Measurements from ENCODE around the gene MEX3A. TPM values are rescaled to one million over a fixed set of nuclear protein-coding genes. Genes with fewer than 3 reads are reported as not detected.
"Not testable (repeated sequence)": the region's sequence is repeated elsewhere in the genome, so short reads cannot be mapped to it uniquely, and the experiment has no call there.

MEX3A gene
- polyA plus RNA-seq, 1 donor = 22.5 TPM

- peak; percentile 90 for DNase-seq
Observed at GRCh38 chr1:156053768-156054499, 28.3 kb downstream of the MEX3A start, which contains the start of gene UBQLN4. Gene UBQLN4, minus strand, starts transcription at chr1:156053798. Its CDS starts 97 bp downstream, at chr1:156053701.

DNA sequence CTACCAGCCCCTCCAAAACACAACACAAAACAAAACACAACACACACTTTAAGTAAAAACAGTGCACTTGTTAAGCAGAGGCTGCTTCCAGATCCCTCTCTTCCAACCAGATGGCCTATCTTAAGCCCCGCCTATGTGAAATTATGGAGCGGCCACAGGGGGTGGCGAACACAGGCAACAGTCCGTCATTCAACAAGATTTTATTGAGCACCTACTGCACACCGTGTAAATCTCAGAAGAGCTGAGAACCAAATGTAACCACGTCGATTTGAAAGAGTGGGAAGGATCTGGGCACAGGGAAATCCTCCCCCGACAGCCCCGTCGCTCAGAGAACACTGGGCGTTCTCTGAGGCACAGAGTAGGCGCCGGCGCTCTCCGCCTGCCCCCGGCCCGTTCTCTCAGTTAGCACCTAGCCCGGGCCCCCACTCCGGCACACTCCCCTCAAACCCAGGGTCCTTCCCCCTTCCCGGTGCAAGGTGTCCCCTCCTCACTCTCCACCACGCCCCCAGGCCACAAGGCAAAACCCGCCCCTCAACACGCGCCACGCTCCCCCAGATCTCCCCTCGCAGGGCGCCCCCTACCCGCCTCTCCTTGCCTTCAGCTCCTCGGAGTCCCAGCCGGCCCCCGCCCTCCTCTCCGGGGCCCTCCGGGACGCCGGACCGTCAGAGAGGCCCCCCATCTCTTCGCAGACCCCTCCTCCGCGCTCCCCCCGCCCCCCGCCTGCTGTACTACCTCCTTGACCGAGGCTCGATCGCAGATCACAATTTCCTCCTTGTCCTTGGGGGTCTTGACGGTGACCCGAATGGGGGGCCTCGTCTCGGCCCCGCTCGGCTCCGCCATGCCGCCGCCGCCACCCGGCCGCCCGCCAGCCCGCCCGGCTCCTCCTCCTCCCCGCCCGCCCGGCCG lies 29.1 kb downstream of the MEX3A start:
- DNase-seq = peak; percentile 63

DNA sequence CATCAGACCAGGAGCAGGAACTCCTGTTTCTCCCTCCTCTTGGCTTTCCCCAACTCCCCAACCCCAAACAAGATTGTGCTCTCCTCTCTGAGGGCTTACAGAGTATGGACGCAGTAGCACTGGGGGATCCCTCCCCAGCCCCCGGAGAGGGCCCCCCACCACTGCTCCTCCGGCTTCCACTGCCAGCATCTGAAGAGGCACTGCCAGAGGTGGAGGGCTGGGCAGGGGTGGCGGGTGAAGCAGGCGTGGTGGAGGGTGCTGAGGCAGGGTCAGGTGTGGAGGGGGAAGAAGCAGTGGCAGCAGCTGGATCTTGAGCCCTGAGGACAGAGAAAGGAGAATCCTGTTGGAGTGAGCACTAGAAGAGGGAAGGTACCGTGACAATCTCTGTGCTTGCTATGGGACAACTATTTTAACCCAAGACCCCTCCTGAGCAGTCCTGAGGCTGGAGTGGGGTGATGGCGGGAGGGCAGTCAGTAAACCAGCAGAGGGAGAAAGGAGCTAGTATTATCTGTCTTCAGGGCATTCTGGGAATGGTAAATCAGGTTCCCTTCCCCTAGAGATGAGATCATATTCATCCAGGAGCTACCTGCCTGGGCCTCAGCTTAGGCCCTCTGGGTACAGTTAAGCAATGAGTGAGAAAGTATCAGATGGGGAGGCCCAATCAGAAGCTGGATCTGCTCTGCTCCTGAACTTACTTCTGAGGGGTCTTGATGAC lies 31.1 kb downstream of the MEX3A start:
- DNase-seq = no peak

DNA sequence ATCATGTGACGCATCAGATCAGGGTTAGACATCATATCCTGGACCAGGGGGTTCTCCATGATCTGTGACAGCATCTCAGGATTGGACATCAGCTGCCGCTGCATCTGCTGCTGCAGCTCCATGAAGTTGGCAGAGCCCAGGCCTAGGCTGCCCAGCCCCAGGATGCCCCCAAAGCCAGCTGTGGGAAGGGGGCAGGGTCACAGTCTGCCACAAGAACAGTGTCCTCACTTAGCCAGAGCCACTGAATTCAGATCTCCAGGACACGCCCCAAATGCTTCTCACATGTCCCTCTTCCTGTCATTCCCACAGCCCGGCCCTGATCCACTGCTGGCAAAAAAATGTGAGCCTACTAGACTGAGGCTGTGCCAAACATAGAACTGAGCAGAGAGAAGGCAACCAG lies 31.9 kb downstream of the MEX3A start:
- DNase-seq = peak; percentile 36

GRCh38 chr1:156048663-156049258 lies 33.5 kb downstream of the MEX3A start:
- DNase-seq = no peak

GRCh38 chr1:156045076-156045475 lies 37.2 kb downstream of the MEX3A start:
- no peak for DNase-seq

- no peak for DNase-seq
Observed at GRCh38 chr1:156042828-156043227, 39.4 kb downstream of the MEX3A start.

DNA sequence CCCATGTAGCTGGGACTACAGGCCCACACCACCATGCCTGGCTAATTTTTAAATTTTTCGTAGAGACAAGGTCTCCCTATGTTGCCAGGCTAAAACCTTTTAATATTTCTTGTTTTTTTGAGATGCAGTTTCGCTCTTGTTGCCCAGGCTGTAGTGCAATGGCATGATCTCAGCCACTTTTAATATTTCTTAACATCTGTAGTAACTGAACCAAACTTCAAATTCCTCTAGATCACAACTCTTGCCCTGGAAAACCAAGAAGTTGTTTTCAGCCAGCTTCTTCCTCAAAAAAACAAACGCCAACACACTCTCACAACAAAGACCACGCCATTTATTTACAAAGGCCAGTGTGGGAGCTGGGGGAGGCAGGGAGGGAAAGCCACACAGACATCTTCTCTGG lies 47.3 kb downstream of the MEX3A start:
- DNase-seq = not testable (repeated sequence)

DNA sequence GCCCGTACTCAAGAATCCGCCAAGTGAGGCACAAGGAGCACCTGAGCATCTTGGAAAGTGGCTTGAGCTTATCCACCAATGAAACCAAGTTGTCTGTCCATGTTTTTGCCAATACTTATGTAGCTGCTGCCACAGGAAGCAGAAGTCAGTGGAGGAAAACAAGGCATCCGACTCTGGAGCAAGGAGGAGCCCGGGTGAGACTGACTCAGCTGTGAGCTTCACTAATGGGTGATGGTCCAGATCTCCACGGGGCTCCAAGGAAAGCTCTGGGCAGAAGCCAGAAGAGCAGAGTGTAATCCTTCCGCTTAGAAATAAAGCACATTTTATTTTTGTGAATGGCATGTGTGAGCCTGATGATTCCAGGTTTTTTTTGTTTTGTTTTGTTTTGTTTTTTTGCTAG lies 49.3 kb downstream of the MEX3A start:
- no peak for DNase-seq

GRCh38 chr1:156026588-156026987 lies 55.7 kb downstream of the MEX3A start:
- no peak for DNase-seq

- no peak for DNase-seq
Observed at GRCh38 chr1:156025876-156026275, 56.4 kb downstream of the MEX3A start.

DNA sequence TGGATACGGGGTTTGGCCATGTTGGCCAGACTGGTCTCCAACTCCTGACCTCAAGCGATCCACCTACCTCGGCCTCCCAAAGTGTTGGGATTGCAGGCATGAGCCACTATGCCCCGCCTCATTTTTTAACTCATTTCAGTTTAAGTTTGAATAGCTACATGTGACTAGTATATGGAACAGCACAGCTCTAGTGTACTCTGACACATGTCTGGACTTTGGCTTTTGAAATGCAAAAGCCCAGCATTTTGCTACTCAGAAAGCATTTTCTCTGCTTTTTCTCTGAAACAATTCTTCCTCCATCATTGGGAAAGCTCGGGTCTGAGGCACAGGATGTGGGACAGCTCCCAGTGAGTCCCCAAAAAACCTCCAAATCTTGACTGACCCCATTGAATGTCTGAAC lies 57.5 kb downstream of the MEX3A start:
- no peak for DNase-seq

Other genes starting within 250 kb of the MEX3A start
- gene GON4L, start 225.3 kb downstream of the MEX3A start, polyA plus RNA-seq (ENCODE audit: insufficient read length) = 35.8 TPM
- gene SYT11, start 222.9 kb downstream of the MEX3A start, polyA plus RNA-seq (ENCODE audit: insufficient read length) = 12.9 TPM
- 23.4 TPM for gene RIT1, start 171.1 kb downstream of the MEX3A start, polyA plus RNA-seq (ENCODE audit: insufficient read length)
- 36.6 TPM for gene KHDC4, start 148.1 kb downstream of the MEX3A start, polyA plus RNA-seq (ENCODE audit: insufficient read length)
- 0.36 TPM for gene RXFP4, start 140.8 kb downstream of the MEX3A start, polyA plus RNA-seq (ENCODE audit: insufficient read length)
- gene ARHGEF2, start 103.9 kb downstream of the MEX3A start, polyA plus RNA-seq (ENCODE audit: insufficient read length) = 192 TPM
- gene SSR2, start 61.5 kb downstream of the MEX3A start, polyA plus RNA-seq (ENCODE audit: insufficient read length) = 206 TPM
- gene UBQLN4, start 28.7 kb downstream of the MEX3A start, polyA plus RNA-seq (ENCODE audit: insufficient read length) = 49.4 TPM
- gene LAMTOR2, start 27.7 kb downstream of the MEX3A start, polyA plus RNA-seq (ENCODE audit: insufficient read length) = 40.8 TPM
- 1.0 TPM for gene RAB25, start 21.3 kb downstream of the MEX3A start, polyA plus RNA-seq (ENCODE audit: insufficient read length)
- 319 TPM for gene LMNA, start 32.2 kb upstream of the MEX3A start, polyA plus RNA-seq (ENCODE audit: insufficient read length)
- gene SEMA4A, start 71.1 kb upstream of the MEX3A start, polyA plus RNA-seq (ENCODE audit: insufficient read length) = 4.8 TPM
- 11.3 TPM for gene SLC25A44, start 111.6 kb upstream of the MEX3A start, polyA plus RNA-seq (ENCODE audit: insufficient read length)
- 42.3 TPM for gene PMF1, start 130.5 kb upstream of the MEX3A start, polyA plus RNA-seq (ENCODE audit: insufficient read length)
- gene BGLAP, start 159.7 kb upstream of the MEX3A start, polyA plus RNA-seq (ENCODE audit: insufficient read length) = 3.3 TPM
- 5.2 TPM for gene PAQR6, start 165.6 kb upstream of the MEX3A start, polyA plus RNA-seq (ENCODE audit: insufficient read length)
- 53.6 TPM for gene SMG5, start 200.4 kb upstream of the MEX3A start, polyA plus RNA-seq (ENCODE audit: insufficient read length)
- gene TMEM79, start 201.9 kb upstream of the MEX3A start, polyA plus RNA-seq (ENCODE audit: insufficient read length) = 5.0 TPM
- 20.2 TPM for gene GLMP, start 213.2 kb upstream of the MEX3A start, polyA plus RNA-seq (ENCODE audit: insufficient read length)
- not detected for gene VHLL, start 216.8 kb upstream of the MEX3A start, polyA plus RNA-seq (ENCODE audit: insufficient read length)

Data from hindlimb muscle (tissue), 1 donor.